ENCODE data around the gene CLEC16A. TPM values are rescaled to one million over a fixed set of nuclear protein-coding genes. Genes with fewer than 3 reads are reported as not detected.

Gene CLEC16A
- total and polyA plus RNA-seq, 9 of the 15 experiments (the other 6 are each of a cell fraction or from before 2014, with no cell fraction given): 1.00 to 22.3 (median 10.0) TPM

DNA sequence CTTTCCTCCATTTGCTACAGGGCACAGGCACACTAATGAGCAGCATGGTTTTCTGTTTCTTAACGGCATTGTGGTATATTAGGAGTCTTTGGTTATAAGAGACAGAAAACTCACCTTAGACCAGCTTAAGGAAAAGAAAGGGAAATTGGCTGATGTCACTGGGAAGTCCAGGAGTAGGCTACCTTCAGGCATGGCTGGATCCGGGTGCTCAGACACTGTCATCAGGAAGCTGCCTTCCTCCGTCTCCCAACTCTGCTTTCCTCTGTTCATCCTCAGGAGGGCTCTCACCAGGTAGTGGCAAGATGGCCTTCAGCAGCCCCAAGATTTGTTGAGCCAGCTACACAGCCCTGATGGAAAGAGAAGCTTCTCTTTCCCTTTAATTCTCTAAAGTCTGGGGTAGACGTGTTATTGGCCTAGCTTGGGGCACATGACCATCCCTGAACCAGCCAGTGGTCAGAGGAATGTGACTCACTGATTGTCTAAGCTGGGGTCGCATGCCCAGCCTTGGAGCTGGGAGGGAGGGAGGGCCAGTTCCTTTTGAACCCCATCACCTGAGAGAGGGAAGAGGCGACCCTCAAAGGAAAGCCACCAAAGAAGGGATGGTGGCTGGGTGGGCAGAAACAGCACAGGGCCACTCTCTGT is 117.4 kb downstream of the CLEC16A start (continued):
- no peak for TF ChIP-seq CHD4 (IDR thresholded peaks at IDR 0.05; ENCODE audit: insufficient read depth, insufficient replicate concordance, low read depth, low read length, poor library complexity, severe bottlenecking)
- TF ChIP-seq ZNF764 (CRISPR knock-in tag; IDR thresholded peaks at IDR 0.05; ENCODE audit: low read depth): no peak
- no peak for TF ChIP-seq ETV5 (CRISPR knock-in tag; IDR thresholded peaks at IDR 0.05; ENCODE audit: low read depth)
- TF ChIP-seq ZNF75A (CRISPR knock-in tag; IDR thresholded peaks at IDR 0.05): no peak
- TF ChIP-seq ZNF77 (CRISPR knock-in tag; IDR thresholded peaks at IDR 0.05): no peak
- TF ChIP-seq, protein P1, sequence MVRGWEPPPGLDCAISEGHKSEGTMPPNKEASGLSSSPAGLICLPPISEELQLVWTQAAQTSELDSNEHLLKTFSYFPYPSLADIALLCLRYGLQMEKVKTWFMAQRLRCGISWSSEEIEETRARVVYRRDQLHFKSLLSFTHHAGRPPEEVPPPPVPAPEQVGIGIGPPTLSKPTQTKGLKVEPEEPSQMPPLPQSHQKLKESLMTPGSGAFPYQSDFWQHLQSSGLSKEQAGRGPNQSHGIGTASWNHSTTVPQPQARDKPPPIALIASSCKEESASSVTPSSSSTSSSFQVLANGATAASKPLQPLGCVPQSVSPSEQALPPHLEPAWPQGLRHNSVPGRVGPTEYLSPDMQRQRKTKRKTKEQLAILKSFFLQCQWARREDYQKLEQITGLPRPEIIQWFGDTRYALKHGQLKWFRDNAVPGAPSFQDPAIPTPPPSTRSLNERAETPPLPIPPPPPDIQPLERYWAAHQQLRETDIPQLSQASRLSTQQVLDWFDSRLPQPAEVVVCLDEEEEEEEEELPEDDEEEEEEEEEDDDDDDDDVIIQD (CRISPR knock-in tag; IDR thresholded peaks at IDR 0.05): no peak
- no peak for TF ChIP-seq ZNF197 (CRISPR knock-in tag; IDR thresholded peaks at IDR 0.05; ENCODE audit: low read depth)
- TF ChIP-seq ZNF184 (CRISPR knock-in tag; IDR thresholded peaks at IDR 0.05): no peak
- no peak for TF ChIP-seq DIDO1 (tag; IDR thresholded peaks at IDR 0.05; ENCODE audit: low read depth)

All from K562 (cell line).